Effector memory CD8-positive, alpha-beta T cell (primary cell): ENCODE results near the gene PTPRN.
A peak's percentile ranks its signal among the peaks of the same experiment; 100 is the strongest.
"Not testable (repeated sequence)": the region's sequence is repeated elsewhere in the genome, so short reads cannot be mapped to it uniquely, and the experiment has no call there.

Source experiments
- ATAC-seq: fragments of 150-1000 bp; cut with Tn5 transposase; replicated peaks from 2 replicates; pipeline ENCODE4 v1.10.0; 2021; ENCODE audit warnings: mild to moderate bottlenecking, moderate library complexity
- DNase-seq, 3 experiments: peaks; one replicate each; pipeline ENCODE4 v3.0.0; 2021
- H3K27ac Mint-ChIP-seq, 2 donors: one replicate each; pipeline ENCODE4 v1.8.0; 2022; ENCODE audit warnings: mild to moderate bottlenecking in 2 of 2, mixed read lengths in 2 of 2, moderate library complexity in 2 of 2
- H3K27me3 Mint-ChIP-seq, 2 donors: one replicate each; pipeline ENCODE4 v1.8.0; 2022; ENCODE audit warnings: mixed read lengths in 2 of 2
- H3K36me3 Mint-ChIP-seq: one replicate; pipeline ENCODE4 v1.8.0; 2022; ENCODE audit warnings: mild to moderate bottlenecking, moderate library complexity, mixed read lengths; ENCODE audit not compliant: insufficient read depth
- H3K4me1 Mint-ChIP-seq, 2 donors: one replicate each; pipeline ENCODE4 v1.8.0; 2022; ENCODE audit warnings: low read depth in 2 of 2, mixed read lengths in 2 of 2
- H3K4me3 Mint-ChIP-seq, 2 donors: one replicate each; pipeline ENCODE4 v1.8.0; 2022; ENCODE audit warnings: mild to moderate bottlenecking in 2 of 2, mixed read lengths in 2 of 2, moderate library complexity in 2 of 2
- H3K9me3 Mint-ChIP-seq, 2 donors: one replicate each; pipeline ENCODE4 v1.8.0; 2022; ENCODE audit warnings: mixed read lengths in 2 of 2

PTPRN gene

DNA sequence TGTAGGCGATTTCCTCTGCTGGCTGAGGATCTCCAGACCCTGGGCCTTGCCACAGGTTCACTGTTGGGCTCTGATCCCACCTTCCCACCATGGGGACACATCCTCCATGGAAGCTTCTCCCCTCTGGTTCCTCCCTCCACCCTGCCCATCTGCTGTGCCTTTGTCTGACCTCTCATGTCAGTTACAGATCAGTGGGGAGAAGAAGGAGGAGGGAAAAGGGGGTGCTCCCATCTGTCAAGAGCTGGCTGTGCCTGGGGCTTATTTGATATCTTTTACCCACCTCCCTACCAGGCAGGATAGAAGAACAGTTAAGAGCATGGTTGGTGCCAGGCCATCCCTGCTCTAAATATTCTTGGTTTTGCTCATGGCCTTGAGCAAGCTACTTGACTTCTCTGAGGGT is 42.3 kb downstream of the PTPRN start:
- Mint-ChIP-seq H3K9me3 (no peaks in the 10 kb centered on the region), H3K36me3 (no peaks in the 10 kb centered on the region), H3K4me3 (no peak overlapping the region), H3K4me1 (no peaks in the 10 kb centered on the region), H3K27me3 (peaks cover 0 to 3% of the 10 kb centered on the region in 2 donors), H3K27ac (no peak overlapping the region)
- no peak for DNase-seq
- ATAC-seq, result no peak

DNA sequence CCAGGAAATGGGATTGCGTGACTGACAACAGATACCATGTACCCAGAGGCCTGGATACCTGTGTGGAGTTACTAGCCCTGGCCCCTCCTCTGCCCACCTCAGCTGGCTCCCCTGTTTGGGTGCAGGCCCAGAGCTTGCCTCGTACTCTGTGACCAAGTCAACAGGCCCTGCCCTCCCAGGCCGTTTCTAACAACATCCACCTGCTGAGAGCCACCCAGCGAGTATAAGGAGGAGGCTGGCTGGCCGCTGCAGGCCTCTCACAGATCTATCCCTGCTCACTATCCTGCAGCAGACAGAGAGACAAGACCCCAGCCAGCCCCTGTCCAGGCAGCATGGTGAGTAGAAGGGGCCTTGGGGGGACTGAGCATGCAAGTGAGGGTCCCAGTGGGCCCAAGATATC is 43.0 kb downstream of the PTPRN start:
- H3K27me3 Mint-ChIP-seq, result peaks cover 0 to 10% of the 10 kb centered on the region in 2 donors
- H3K9me3 Mint-ChIP-seq, result no peaks in the 10 kb centered on the region
- H3K4me3 Mint-ChIP-seq, result no peak overlapping the region
- no peaks in the 10 kb centered on the region for H3K36me3 Mint-ChIP-seq
- H3K4me1 Mint-ChIP-seq, result no peaks in the 10 kb centered on the region
- no peak for DNase-seq
- ATAC-seq, result no peak
- H3K27ac Mint-ChIP-seq, result peak overlapping the region in 1 of 2 donors; percentile 44

DNA sequence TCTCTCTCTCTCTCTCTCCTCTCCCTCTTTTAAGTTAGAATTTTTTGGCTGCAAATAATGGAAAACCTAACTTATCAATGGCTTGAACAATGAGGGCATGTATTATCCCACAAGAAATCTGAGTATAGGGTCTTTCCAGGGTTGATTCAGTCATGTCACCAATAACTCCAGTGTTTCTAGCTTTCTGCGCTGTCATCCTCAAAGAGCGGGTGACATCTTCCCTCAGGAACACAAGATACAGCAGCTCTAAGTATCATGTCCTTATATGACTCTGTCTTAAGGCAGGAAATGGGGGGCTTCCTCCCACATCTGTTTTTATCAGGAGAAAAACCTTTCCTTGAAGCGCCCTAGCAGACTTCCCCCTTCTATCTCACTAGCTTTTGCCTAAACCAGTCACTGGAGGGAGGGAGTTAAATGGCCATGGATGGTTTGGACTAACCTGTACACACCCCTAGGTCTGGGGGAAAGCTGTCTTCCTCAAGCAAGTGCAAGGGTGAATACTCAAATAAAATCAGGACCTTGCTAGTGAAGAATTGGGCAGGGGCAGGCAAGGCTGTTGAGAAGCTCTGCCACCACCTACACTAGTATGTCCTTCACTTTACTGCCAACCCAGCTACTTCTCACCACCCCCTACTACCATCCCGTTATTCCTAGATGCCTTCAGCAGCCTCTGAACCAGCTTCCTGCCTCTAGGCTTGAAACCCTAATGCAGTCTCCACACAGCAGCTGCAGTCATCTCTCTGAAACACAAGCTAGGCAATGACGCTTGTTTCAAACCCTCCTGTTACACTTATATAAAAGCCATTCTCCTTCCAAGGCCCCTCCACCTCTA is 48.0 kb downstream of the PTPRN start:
- no peak overlapping the region for H3K4me3 Mint-ChIP-seq
- H3K27ac Mint-ChIP-seq, result peak overlapping the region in 1 of 2 donors; percentile 85
- no peaks in the 10 kb centered on the region for H3K9me3 Mint-ChIP-seq
- no peak for DNase-seq
- H3K36me3 Mint-ChIP-seq, result no peaks in the 10 kb centered on the region
- no peak for ATAC-seq
- H3K27me3 Mint-ChIP-seq, result peaks cover 13 to 30% of the 10 kb centered on the region in 2 donors
- no peaks in the 10 kb centered on the region for H3K4me1 Mint-ChIP-seq

DNA sequence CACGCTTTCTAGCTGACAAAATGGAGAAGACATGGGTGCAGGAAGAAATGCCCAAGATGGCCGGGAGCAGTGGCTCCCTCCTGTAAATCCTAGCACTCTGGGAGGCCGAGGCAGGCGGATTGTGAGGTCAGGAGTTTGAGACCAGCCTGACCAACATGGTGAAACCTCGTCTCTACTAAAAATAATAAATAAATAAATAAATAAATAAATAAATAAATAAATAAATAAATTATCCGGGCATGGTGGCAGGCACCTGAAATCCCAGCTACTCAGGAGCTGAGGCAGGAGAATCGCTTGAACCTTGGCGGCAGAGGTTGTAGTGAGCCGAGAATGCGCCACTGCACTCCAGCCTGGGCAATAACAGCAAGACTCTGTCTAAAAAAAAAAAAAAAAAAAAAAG is 50.3 kb downstream of the PTPRN start:
- not testable (repeated sequence) for ATAC-seq, H3K27ac Mint-ChIP-seq, H3K4me3 Mint-ChIP-seq, H3K4me1 Mint-ChIP-seq, DNase-seq, H3K9me3 Mint-ChIP-seq
- Mint-ChIP-seq H3K27me3 (peaks cover 13 to 30% of the 10 kb centered on the region in 2 donors), H3K36me3 (peaks cover 11% of the 10 kb centered on the region)

DNA sequence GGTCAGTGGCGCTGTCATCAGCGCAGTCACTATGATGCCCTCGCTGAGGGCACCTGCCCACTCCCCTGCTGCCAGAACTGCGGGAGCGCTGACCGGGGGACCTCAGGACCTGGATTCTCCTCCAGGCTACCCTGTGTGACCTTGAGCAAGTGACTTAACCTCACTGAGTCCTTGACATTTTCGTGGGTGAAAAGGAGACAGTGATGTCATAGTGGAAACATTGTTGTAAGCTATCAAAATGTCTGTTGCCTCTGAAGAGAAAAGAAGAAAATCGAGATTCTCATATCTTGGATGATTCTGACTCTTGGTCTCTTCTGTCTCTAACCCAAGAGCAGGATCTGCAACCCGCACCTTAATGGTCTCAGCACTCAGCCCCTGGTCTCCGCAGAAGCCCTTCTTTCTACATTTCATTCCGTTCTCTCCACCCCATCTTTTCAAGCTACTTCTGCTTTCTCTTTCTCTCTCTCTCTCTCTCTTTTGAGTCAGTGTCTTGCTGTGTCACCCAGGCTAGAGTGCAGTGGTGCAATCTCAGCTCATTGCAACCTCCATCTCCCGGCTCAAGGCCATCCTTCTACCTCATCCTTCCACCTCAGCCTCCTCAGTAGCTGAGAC is 54.5 kb downstream of the PTPRN start:
- Mint-ChIP-seq H3K9me3 (no peaks in the 10 kb centered on the region), H3K4me1 (peaks cover 37 to 39% of the 10 kb centered on the region in 2 donors), H3K27ac (peak overlapping the region; percentile 87 to 96), H3K36me3 (peaks cover 52% of the 10 kb centered on the region), H3K4me3 (peak overlapping the region; percentile 73 to 82), H3K27me3 (peaks cover 3 to 5% of the 10 kb centered on the region in 2 donors)
- DNase-seq (peak in 2 of 3 experiments; percentile 38 to 60), ATAC-seq (peak; percentile 40)

DNA sequence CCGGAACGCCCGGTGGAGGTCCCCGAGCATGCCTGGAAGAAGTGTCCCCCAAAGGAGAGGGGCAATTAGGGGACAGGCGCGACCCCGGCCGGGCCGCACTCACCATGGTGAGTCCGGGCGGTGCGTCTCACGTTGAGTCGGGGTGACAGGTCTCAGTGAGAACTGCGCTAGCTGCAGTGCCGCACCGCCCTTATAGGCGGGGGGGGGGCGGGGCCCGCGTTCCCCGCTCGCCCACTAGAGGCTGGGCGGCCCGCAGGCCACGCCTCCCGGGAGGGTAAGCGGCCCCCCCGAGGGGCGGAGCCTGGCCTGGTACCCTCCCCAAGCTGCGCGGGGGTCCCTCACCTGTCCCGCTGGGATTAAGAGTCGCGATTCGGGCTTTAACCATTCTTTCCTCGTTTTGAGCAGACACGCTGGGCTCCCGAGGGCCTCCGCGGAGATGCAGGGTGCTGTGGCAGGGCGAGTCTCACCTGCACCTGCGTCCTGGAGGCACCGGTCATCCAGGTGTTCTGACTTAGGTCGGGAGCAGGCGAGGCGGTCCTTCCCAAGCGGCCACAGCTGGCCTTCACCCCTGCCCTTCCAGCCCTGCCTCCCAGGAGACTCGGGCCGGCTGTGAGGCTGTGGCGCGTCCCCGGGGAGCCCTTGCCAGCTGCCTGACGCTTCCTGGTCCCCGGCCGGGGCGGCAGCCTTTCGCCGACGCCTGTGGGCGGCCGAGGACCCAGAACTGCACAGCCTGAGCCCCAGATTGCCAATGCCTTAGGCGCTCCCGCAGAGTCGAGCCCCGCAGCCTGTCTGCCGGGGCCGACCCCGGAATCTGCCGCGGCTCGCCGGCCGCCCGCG is 55.2 kb downstream of the PTPRN start, which contains the start of gene TUBA4A:
TUBA4A (minus strand) TSS at position 166 of the 837 bp plus-strand sequence; CDS start at position 106, 60 bp downstream.
- Mint-ChIP-seq H3K4me1 (peaks cover 44 to 46% of the 10 kb centered on the region in 2 donors), H3K4me3 (peak within 1 kb of the TSS; percentile 73 to 82), H3K27me3 (no peaks in the 10 kb centered on the region), H3K9me3 (no peaks in the 10 kb centered on the region), H3K27ac (peak within 1 kb of the TSS; percentile 87 to 96), H3K36me3 (peaks cover 59% of the 10 kb centered on the region)
- DNase-seq (peak; percentile 87 to 89 (median 89)), ATAC-seq (peak; percentile 71)

DNA sequence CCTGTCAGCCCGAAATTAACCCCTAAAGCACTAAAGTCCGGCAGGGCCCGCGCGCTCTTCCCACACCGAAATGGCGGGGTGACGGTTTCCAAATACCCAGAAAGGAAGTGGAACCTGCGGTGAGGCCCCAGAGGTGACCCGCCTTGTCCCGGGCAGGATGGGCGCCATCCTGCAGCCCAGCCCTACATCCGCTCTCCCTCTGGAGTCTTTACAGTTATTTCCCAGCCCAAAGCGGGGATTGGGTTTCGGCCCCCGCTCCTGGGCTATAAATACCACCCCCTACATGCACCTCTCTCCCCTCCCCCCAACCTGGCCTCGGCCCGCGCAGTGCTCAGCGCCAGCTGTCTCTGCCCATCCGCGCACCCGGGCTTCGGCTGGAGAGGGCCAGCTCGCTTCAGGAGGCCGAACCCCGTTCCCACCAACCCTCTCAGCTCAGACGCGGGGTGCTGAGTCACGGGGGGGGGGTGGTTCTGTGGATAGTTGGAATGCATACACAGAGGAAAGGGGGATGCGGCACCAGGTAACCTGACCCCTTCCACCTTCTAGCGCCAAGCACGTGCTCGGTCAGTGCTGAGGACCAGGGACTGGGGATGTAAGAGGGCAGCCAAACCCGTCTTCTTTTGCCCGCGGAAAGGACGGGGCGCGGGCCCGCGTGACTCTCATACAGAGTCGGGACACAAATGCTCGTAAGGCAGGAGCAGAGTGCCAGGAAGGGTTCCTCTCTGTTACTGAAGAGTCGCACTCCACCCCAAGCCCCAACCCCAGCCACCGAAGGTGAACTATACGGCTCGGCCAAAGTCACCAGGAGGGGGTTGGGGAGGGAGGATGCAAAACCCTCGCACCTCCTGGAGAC is 56.1 kb downstream of the PTPRN start, which contains the start of gene TUBA4B:
TUBA4B (plus strand) TSS at position 344 of the 853 bp plus-strand sequence; CDS start at position 509, 165 bp downstream.
- Mint-ChIP-seq H3K36me3 (peaks cover 64% of the 10 kb centered on the region), H3K4me1 (peaks cover 52 to 55% of the 10 kb centered on the region in 2 donors), H3K27ac (peak within 1 kb of the TSS; percentile 87 to 96), H3K4me3 (peak within 1 kb of the TSS; percentile 73 to 82), H3K27me3 (no peaks in the 10 kb centered on the region), H3K9me3 (no peaks in the 10 kb centered on the region)
- ATAC-seq (peak; percentile 22), DNase-seq (peak in 2 of 3 experiments; percentile 32 to 38)

DNA sequence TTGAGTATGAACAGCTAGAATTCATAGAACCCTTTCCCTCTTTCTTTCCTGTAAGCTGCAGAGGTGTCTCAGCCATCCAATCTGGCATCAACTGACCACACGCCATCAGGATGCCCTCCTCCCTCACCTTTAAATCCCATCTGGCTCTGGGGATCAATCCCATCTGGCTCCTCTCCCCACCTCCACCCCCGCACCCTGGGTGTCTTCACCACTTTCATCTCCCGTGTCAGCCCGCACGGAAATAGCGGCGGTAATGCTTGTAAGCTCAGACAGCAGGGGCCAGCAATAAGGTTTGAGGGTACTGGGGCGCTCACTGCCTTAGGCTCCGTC is 56.7 kb downstream of the PTPRN start:
- H3K4me1 Mint-ChIP-seq, result peaks cover 57 to 61% of the 10 kb centered on the region in 2 donors
- H3K4me3 Mint-ChIP-seq, result peak overlapping the region; percentile 73 to 82
- ATAC-seq, result peak; percentile 0
- no peaks in the 10 kb centered on the region for H3K9me3 Mint-ChIP-seq
- DNase-seq, result peak in 1 of 3 experiments; percentile 34
- H3K27me3 Mint-ChIP-seq, result no peaks in the 10 kb centered on the region
- peaks cover 69% of the 10 kb centered on the region for H3K36me3 Mint-ChIP-seq
- H3K27ac Mint-ChIP-seq, result peak overlapping the region; percentile 87 to 96

DNA sequence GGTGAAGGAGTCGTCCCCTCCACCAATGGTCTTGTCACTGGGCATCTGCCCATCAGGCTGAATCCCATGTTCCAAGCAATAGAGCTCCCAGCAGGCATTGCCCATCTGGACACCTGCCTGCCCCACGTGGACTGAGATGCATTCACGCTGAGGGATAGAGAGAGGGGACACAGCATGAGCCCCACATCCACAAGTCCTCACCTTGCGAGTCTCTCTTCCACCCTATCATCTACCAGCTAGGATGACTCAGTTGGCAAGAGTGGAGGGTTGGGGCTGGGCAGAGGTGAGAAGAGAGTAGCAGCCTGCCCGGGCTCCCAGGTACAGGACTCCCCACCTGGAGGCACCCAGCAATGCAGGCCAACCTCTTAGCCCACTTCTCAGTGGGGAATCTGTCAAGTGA is 57.1 kb downstream of the PTPRN start:
- H3K4me3 Mint-ChIP-seq, result peak overlapping the region; percentile 73 to 82
- H3K27me3 Mint-ChIP-seq, result no peaks in the 10 kb centered on the region
- DNase-seq, result peak in 1 of 3 experiments; percentile 24
- H3K4me1 Mint-ChIP-seq, result peaks cover 62 to 65% of the 10 kb centered on the region in 2 donors
- no peak for ATAC-seq
- H3K36me3 Mint-ChIP-seq, result peaks cover 73% of the 10 kb centered on the region
- H3K27ac Mint-ChIP-seq, result peak overlapping the region; percentile 87 to 96
- no peaks in the 10 kb centered on the region for H3K9me3 Mint-ChIP-seq

DNA sequence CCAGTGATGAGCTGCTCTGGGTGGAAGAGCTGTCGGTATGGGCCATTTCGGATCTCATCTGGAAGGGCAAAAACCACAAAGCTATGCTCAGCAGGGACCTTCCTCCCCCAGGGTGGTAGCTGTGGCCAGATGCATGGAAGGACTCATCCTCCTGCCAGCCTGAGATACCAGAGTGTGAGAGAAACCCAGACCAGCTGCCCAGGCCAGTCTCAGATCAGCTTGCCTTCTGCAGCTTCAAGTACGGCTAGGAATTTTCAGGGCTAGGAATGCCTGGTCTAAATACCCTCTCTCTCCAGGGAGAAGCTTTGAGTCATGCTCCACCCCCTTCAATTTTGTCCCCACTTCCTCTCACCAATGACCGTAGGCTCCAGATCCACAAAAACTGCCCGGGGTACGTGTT is 57.5 kb downstream of the PTPRN start:
- no peaks in the 10 kb centered on the region for H3K9me3 Mint-ChIP-seq
- ATAC-seq (no peak), DNase-seq (no peak)
- peak overlapping the region; percentile 73 to 82 for H3K4me3 Mint-ChIP-seq
- H3K27me3 Mint-ChIP-seq, result no peaks in the 10 kb centered on the region
- H3K36me3 Mint-ChIP-seq, result peaks cover 73% of the 10 kb centered on the region
- H3K27ac Mint-ChIP-seq, result peak overlapping the region; percentile 87 to 96
- H3K4me1 Mint-ChIP-seq, result peaks cover 66 to 69% of the 10 kb centered on the region in 2 donors

DNA sequence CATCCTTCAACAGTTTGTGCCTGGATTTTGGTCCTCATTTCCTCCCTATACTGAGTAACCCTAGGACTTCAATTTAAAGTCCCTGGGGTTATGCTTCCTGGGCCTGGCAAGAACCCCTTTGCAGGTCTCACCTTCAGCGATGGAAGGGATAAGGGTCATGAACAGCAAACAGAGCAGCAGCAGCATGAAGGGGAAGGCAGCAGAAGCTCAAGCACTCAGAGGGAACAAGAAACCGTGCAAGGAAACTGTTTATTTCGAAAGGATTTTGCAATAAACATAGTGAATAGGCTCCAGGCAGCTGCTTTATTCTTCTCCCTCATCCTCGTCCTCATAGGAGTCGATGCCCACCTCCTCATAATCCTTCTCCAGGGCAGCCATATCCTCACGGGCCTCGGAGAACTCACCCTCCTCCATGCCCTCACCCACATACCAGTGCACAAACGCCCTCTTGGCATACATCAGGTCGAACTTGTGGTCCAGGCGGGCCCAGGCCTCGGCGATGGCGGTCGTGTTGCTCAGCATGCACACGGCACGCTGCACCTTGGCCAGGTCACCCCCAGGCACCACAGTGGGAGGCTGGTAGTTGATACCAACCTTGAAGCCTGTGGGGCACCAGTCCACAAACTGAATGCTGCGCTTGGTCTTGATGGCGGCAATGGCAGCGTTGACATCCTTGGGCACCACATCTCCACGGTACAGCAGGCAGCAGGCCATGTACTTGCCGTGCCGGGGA is 59.0 kb downstream of the PTPRN start:
- no peaks in the 10 kb centered on the region for H3K9me3 Mint-ChIP-seq
- peak overlapping the region; percentile 73 to 82 for H3K4me3 Mint-ChIP-seq
- H3K27me3 Mint-ChIP-seq, result no peaks in the 10 kb centered on the region
- DNase-seq (no peak), ATAC-seq (no peak)
- H3K27ac Mint-ChIP-seq, result peak overlapping the region; percentile 87 to 96
- H3K36me3 Mint-ChIP-seq, result peaks cover 82% of the 10 kb centered on the region
- peaks cover 71 to 79% of the 10 kb centered on the region in 2 donors for H3K4me1 Mint-ChIP-seq
